Amygdala (tissue), 56 donors: ENCODE measurements around the gene TNS1.
"Not testable (repeated sequence)": the region's sequence is repeated elsewhere in the genome, so short reads cannot be mapped to it uniquely, and the experiment has no call there.

ENCODE experiments used
- DNase-seq, 56 donors: peaks; one replicate each; lab custom pipeline; 2025; lab: John Stamatoyannopoulos, UW

TNS1 gene

GRCh38 chr2:217808967-217809366 lies 193.8 kb downstream of the TNS1 start:
- DNase-seq = not testable (repeated sequence)

GRCh38 chr2:217808326-217808725 lies 194.5 kb downstream of the TNS1 start:
- no peak for DNase-seq

- DNase-seq = no peak
Measured at GRCh38 chr2:217807753-217808152, 195.0 kb downstream of the TNS1 start.

- no peak for DNase-seq
Measured at GRCh38 chr2:217807025-217807424, 195.8 kb downstream of the TNS1 start.

- no peak for DNase-seq
Measured at GRCh38 chr2:217806482-217806765, 196.4 kb downstream of the TNS1 start.

- no peak for DNase-seq
Measured at GRCh38 chr2:217805668-217806481, 196.9 kb downstream of the TNS1 start.

- DNase-seq = no peak
Measured at GRCh38 chr2:217804791-217805667, 197.8 kb downstream of the TNS1 start.

- no peak for DNase-seq
Measured at GRCh38 chr2:217804338-217804737, 198.5 kb downstream of the TNS1 start.

- no peak for DNase-seq
Measured at GRCh38 chr2:217803653-217803960, 199.2 kb downstream of the TNS1 start.

- no peak for DNase-seq
Measured at GRCh38 chr2:217802876-217803652, 199.7 kb downstream of the TNS1 start.

GRCh38 chr2:217802266-217802665 lies 200.5 kb downstream of the TNS1 start:
- DNase-seq = no peak

- DNase-seq = no peak
Measured at GRCh38 chr2:217801711-217802110, 201.1 kb downstream of the TNS1 start.

GRCh38 chr2:217801115-217801531 lies 201.7 kb downstream of the TNS1 start:
- peak in 1 of 56 donors; percentile 12 for DNase-seq

- no peak for DNase-seq
Measured at GRCh38 chr2:217800433-217801114, 202.2 kb downstream of the TNS1 start.

- DNase-seq = no peak
Measured at GRCh38 chr2:217799563-217800432, 203.0 kb downstream of the TNS1 start.

- peak in 6 of 56 donors; percentile 16 to 47 (median 30) for DNase-seq
Measured at GRCh38 chr2:217798743-217799562, 203.8 kb downstream of the TNS1 start.

- DNase-seq = no peak
Measured at GRCh38 chr2:217798191-217798590, 204.6 kb downstream of the TNS1 start.

GRCh38 chr2:217797661-217798069 lies 205.1 kb downstream of the TNS1 start:
- DNase-seq = peak in 2 of 56 donors; percentile 16 to 22

- peak in 1 of 56 donors; percentile 9 for DNase-seq
Measured at GRCh38 chr2:217797165-217797564, 205.6 kb downstream of the TNS1 start.
